Measurements from ENCODE around the gene RRAD. TPM values are rescaled to one million over a fixed set of nuclear protein-coding genes. Genes with fewer than 3 reads are reported as not detected.

The RRAD gene
- polyA plus RNA-seq, 1 donor from 2014 or later, result 1.0 TPM

DNA sequence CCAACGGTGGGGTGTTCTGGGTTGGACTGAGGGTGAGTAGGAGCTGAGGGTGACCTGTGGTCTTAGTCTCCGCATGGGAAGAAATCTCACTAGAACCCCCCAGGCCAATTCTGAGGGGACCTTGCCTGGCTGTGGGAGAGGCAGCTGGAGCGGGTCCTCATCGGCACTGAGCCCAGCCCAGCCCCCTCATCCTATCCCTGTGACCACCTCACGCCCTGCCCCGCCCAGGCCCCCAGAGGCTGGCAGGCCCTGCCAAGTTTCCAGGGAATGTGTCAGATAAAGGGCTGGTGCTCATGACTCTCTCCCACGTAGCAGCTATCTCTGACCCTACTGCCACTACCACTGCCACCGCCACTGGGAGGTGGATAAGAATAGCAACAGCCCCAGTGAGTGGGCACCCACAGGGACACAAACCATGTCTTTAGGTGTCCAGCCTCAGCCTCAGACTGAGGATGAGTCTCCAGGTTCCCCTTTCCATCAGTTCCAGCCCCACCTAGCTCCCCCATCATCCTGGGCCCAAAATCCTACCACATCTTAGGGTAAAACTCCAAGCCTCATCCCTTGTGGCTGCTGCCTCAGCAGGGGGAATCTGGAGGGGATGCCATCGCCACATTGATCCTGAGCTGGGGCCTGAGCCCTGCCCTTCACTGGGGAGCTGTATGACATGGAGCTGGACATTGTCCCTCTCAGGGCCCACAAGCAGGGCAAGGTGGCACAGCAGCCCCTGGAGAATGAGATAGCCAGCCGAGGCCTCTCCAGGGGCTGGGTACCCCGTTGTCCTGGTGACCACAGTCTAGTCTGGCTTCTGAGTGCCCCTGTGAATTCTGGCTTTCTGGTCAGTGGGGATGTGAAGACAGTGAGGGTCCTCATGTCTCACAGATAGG lies 21.5 kb downstream of the RRAD start:
- Histone ChIP-seq H3K9me3 (ENCODE audit: low read length) (no peaks in the 10 kb centered on the region), H3K27me3 (ENCODE audit: insufficient read depth, low read depth, low read length) (no peaks in the 10 kb centered on the region), H3K4me2 (ENCODE audit: low read length) (no peak overlapping the region), H3K36me3 (ENCODE audit: insufficient read depth, low read length) (no peaks in the 10 kb centered on the region), H3F3A (ENCODE audit: insufficient read depth, low read length, poor library complexity, severe bottlenecking) (no peaks in the 10 kb centered on the region), H3K4me3 (ENCODE audit: low read length) (no peak overlapping the region), H3K9me2 (ENCODE audit: insufficient read depth, low read length) (no peaks in the 10 kb centered on the region), H4K20me1 (ENCODE audit: insufficient read depth) (no peaks in the 10 kb centered on the region), H3K79me2 (replicated peaks; ENCODE audit: insufficient read depth, low read length) (no peaks in the 10 kb centered on the region), H2AFZ (ENCODE audit: low read depth, low read length) (no peak overlapping the region), H3K27ac (ENCODE audit: low read length) (no peak overlapping the region), H3K9ac (ENCODE audit: low read length) (no peak overlapping the region)
- TF ChIP-seq TAF1 (IDR thresholded peaks at IDR 0.05; ENCODE audit: low read depth) (no peak), POLR2AphosphoS5 (IDR thresholded peaks at IDR 0.05) (no peak), CTCF (IDR thresholded peaks at IDR 0.05; ENCODE audit: poor library complexity, severe bottlenecking) (no peak), EZH2 (IDR thresholded peaks at IDR 0.05; ENCODE audit: borderline replicate concordance, insufficient read depth, low read length, poor library complexity, severe bottlenecking) (no peak), REST (IDR thresholded peaks at IDR 0.05; ENCODE audit: borderline replicate concordance) (no peak), RAD21 (conservative IDR thresholded peaks at IDR 0.05) (no peak), MXI1 (conservative IDR thresholded peaks at IDR 0.05; ENCODE audit: poor library complexity, severe bottlenecking) (no peak), SMC3 (conservative IDR thresholded peaks at IDR 0.05; ENCODE audit: poor library complexity) (no peak), EP300 (conservative IDR thresholded peaks at IDR 0.05; ENCODE audit: poor library complexity, severe bottlenecking) (no peak)

DNA sequence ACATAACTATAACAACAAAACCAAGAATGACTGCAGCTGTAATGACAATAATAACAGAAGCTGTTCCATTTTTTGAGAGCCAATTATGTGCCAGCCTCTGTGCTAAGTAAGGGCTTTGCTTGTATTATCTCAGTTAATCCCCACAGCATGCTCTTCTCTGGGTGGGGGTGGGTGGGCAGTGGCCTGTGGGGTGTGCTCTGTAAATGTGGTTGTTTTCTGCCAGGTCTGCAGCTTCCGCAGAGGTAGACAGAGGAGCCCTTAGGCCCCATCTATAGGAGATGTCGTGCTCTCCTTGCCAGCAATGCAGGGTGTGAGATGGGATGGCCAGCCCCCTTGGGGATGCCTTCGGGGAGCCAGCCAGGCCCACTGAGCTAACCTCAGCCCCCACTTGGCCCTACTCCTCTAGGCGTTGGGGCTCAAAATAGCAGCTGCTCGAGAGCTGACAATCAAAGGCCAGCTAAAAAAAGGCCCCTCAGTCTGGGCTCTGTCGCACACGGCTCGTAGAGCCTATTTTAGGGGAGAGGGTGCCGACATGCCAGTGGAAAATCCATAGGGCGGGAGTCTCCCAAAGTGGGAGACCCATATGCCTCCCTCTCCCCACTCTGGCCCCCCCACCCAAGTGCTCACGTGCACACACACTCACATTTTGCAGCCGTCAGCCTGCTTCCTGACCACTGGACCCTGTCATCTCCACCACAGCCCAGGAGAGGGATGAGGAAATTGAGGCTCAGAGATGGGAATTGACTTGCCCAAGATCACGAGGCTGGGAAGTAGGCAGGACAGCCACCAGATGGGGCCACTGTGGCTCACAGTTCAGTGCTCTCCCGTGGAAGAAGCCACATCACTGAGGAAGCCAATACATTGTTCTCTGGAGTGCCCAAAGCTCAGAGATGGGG lies 22.4 kb downstream of the RRAD start:
- Histone ChIP-seq H3K4me3 (ENCODE audit: low read length) (no peak overlapping the region), H3K79me2 (replicated peaks; ENCODE audit: insufficient read depth, low read length) (no peaks in the 10 kb centered on the region), H3K4me2 (ENCODE audit: low read length) (no peak overlapping the region), H3K9me2 (ENCODE audit: insufficient read depth, low read length) (no peaks in the 10 kb centered on the region), H3K9me3 (ENCODE audit: low read length) (no peaks in the 10 kb centered on the region), H3K27ac (ENCODE audit: low read length) (no peak overlapping the region), H3K9ac (ENCODE audit: low read length) (no peak overlapping the region), H3K27me3 (ENCODE audit: insufficient read depth, low read depth, low read length) (no peaks in the 10 kb centered on the region), H4K20me1 (ENCODE audit: insufficient read depth) (no peaks in the 10 kb centered on the region), H3K36me3 (ENCODE audit: insufficient read depth, low read length) (no peaks in the 10 kb centered on the region), H2AFZ (ENCODE audit: low read depth, low read length) (no peak overlapping the region), H3F3A (ENCODE audit: insufficient read depth, low read length, poor library complexity, severe bottlenecking) (no peaks in the 10 kb centered on the region)
- TF ChIP-seq MXI1 (conservative IDR thresholded peaks at IDR 0.05; ENCODE audit: poor library complexity, severe bottlenecking), result no peak
- TF ChIP-seq POLR2AphosphoS5 (IDR thresholded peaks at IDR 0.05), result no peak
- TF ChIP-seq EP300 (conservative IDR thresholded peaks at IDR 0.05; ENCODE audit: poor library complexity, severe bottlenecking), result no peak
- no peak for TF ChIP-seq RAD21 (conservative IDR thresholded peaks at IDR 0.05)
- TF ChIP-seq REST (IDR thresholded peaks at IDR 0.05; ENCODE audit: borderline replicate concordance), result no peak
- TF ChIP-seq EZH2 (IDR thresholded peaks at IDR 0.05; ENCODE audit: borderline replicate concordance, insufficient read depth, low read length, poor library complexity, severe bottlenecking), result no peak
- TF ChIP-seq CTCF (IDR thresholded peaks at IDR 0.05; ENCODE audit: poor library complexity, severe bottlenecking), result no peak
- TF ChIP-seq TAF1 (IDR thresholded peaks at IDR 0.05; ENCODE audit: low read depth), result no peak
- TF ChIP-seq SMC3 (conservative IDR thresholded peaks at IDR 0.05; ENCODE audit: poor library complexity), result no peak
